HEK293T (cell line): ENCODE measurements around the gene TFRC.

Source experiments
- CTCF ChIA-PET: fragments of 350-600 bp; formaldehyde crosslinking; extraction: SDS; loops from one replicate; lab custom pipeline; 2021; ENCODE audit warnings: antibody characterized with exemption, inconsistent platforms; lab: Yijun Ruan, JAX
- POLR2A ChIA-PET: fragments of 350-600 bp; formaldehyde crosslinking; extraction: SDS; loops from one replicate; lab custom pipeline; 2020; ENCODE audit warnings: antibody characterized with exemption, inconsistent platforms; lab: Yijun Ruan, JAX
- DNase-seq: peaks from one replicate; pipeline ENCODE4 v3.0.0; 2012; ENCODE audit warnings: mixed read lengths; ENCODE audit errors: extremely low spot score
- ARNT ChIP-seq: fragments of 450-650 bp; IDR thresholded peaks from 2 replicates; pipeline ENCODE4 v1.6.1; 2017; ENCODE audit warnings: mild to moderate bottlenecking
- BHLHE40 ChIP-seq: fragments of 450-650 bp; IDR thresholded peaks from 2 replicates; pipeline ENCODE4 v1.6.1; 2016; ENCODE audit warnings: mild to moderate bottlenecking, moderate library complexity, borderline replicate concordance
- CTBP1 ChIP-seq: fragments of 450-650 bp; IDR thresholded peaks from 2 replicates; pipeline ENCODE4 v1.6.1; 2016; ENCODE audit warnings: borderline replicate concordance
- ELF4 ChIP-seq: fragments of 450-650 bp; IDR thresholded peaks from 2 replicates; pipeline ENCODE4 v1.6.1; 2017; ENCODE audit warnings: antibody characterized with exemption
- FOXA1 ChIP-seq: fragments of 450-650 bp; IDR thresholded peaks from 2 replicates; pipeline ENCODE4 v1.6.1; 2016; ENCODE audit warnings: mild to moderate bottlenecking
- FOXK2 ChIP-seq: fragments of 450-650 bp; IDR thresholded peaks from 2 replicates; pipeline ENCODE4 v1.6.1; 2016; ENCODE audit warnings: mild to moderate bottlenecking
- FOXM1 ChIP-seq: fragments of 450-650 bp; IDR thresholded peaks from 2 replicates; pipeline ENCODE4 v1.6.1; 2017; ENCODE audit warnings: mild to moderate bottlenecking, borderline replicate concordance
- HDGF ChIP-seq: fragments of 450-650 bp; IDR thresholded peaks from 2 replicates; pipeline ENCODE4 v1.6.1; 2017; ENCODE audit warnings: antibody characterized with exemption, borderline replicate concordance
- L3MBTL2 ChIP-seq: fragments of 450-650 bp; conservative IDR thresholded peaks from 2 replicates; pipeline ENCODE4 v1.6.1; 2016; ENCODE audit warnings: mild to moderate bottlenecking
- LEF1 ChIP-seq: fragments of 450-650 bp; IDR thresholded peaks from 2 replicates; pipeline ENCODE4 v1.6.1; 2017; ENCODE audit warnings: mild to moderate bottlenecking, borderline replicate concordance
- NFRKB ChIP-seq: fragments of 450-650 bp; IDR thresholded peaks from 2 replicates; pipeline ENCODE4 v1.6.1; 2016; ENCODE audit warnings: mild to moderate bottlenecking, moderate library complexity
- PKNOX1 ChIP-seq: fragments of 450-650 bp; IDR thresholded peaks from 2 replicates; pipeline ENCODE4 v1.6.1; 2016
- SP1 ChIP-seq: fragments of 450-650 bp; IDR thresholded peaks from 2 replicates; pipeline ENCODE4 v1.6.1; 2017
- SUZ12 ChIP-seq: fragments of 450-650 bp; IDR thresholded peaks from 2 replicates; pipeline ENCODE4 v1.6.1; 2016; ENCODE audit warnings: mild to moderate bottlenecking
- TARDBP ChIP-seq: fragments of 450-650 bp; IDR thresholded peaks from 2 replicates; pipeline ENCODE4 v1.6.1; 2016
- ZNF384 ChIP-seq: fragments of 450-650 bp; IDR thresholded peaks from 2 replicates; pipeline ENCODE4 v1.6.1; 2016

TFRC gene

GRCh38 chr3:196016485-196016884 is 65.4 kb downstream of the TFRC start:
- ChIA-PET POLR2A (no interaction called here), CTCF (no interaction called here)
- DNase-seq: no peak
- TF ChIP-seq ZNF384: no peak
- TF ChIP-seq BHLHE40: no peak
- no peak for TF ChIP-seq TARDBP
- TF ChIP-seq SP1: no peak
- TF ChIP-seq HDGF: no peak
- TF ChIP-seq L3MBTL2: no peak
- TF ChIP-seq FOXK2: no peak
- TF ChIP-seq FOXA1: no peak
- TF ChIP-seq SUZ12: no peak
- no peak for TF ChIP-seq PKNOX1

- no peak for DNase-seq
- ChIA-PET CTCF (no interaction called here), POLR2A (no interaction called here)
- no peak for TF ChIP-seq FOXK2
- no peak for TF ChIP-seq L3MBTL2
- TF ChIP-seq ARNT: no peak
- TF ChIP-seq FOXM1: no peak
- no peak for TF ChIP-seq SUZ12
- no peak for TF ChIP-seq ZNF384
- TF ChIP-seq ELF4: no peak
- TF ChIP-seq LEF1: no peak
- TF ChIP-seq PKNOX1: no peak
- no peak for TF ChIP-seq FOXA1
- no peak for TF ChIP-seq HDGF
- TF ChIP-seq BHLHE40: no peak
- TF ChIP-seq TARDBP: no peak
Measured at GRCh38 chr3:196016059-196016458, 65.8 kb downstream of the TFRC start.

GRCh38 chr3:196013587-196014487 is 68.1 kb downstream of the TFRC start:
- ChIA-PET CTCF (no interaction called here), POLR2A (no interaction called here)
- no peak for TF ChIP-seq NFRKB
- TF ChIP-seq PKNOX1: no peak
- TF ChIP-seq ZNF384: no peak
- TF ChIP-seq LEF1: no peak
- TF ChIP-seq FOXA1: no peak
- DNase-seq: no peak

- no peak for TF ChIP-seq FOXA1
- no peak for TF ChIP-seq BHLHE40
- TF ChIP-seq FOXK2: no peak
- TF ChIP-seq SP1: no peak
- no peak for TF ChIP-seq SUZ12
- TF ChIP-seq HDGF: no peak
- TF ChIP-seq ARNT: no peak
- no peak for TF ChIP-seq TARDBP
- no peak for DNase-seq
- POLR2A ChIA-PET: no interaction called here
- CTCF ChIA-PET: no interaction called here
Measured at GRCh38 chr3:196012941-196013476, 68.9 kb downstream of the TFRC start.

GRCh38 chr3:196012481-196012880 is 69.4 kb downstream of the TFRC start:
- no peak for TF ChIP-seq ZNF384
- TF ChIP-seq HDGF: no peak
- no peak for TF ChIP-seq ARNT
- no peak for TF ChIP-seq LEF1
- no peak for TF ChIP-seq PKNOX1
- TF ChIP-seq SUZ12: no peak
- no peak for TF ChIP-seq CTBP1
- no peak for TF ChIP-seq TARDBP
- no peak for TF ChIP-seq FOXM1
- no peak for TF ChIP-seq BHLHE40
- TF ChIP-seq ELF4: no peak
- TF ChIP-seq FOXA1: no peak
- TF ChIP-seq L3MBTL2: no peak
- TF ChIP-seq NFRKB: no peak
- no peak for TF ChIP-seq FOXK2
- POLR2A ChIA-PET: no interaction called here
- CTCF ChIA-PET: no interaction called here
- DNase-seq: no peak
